ENCODE measurements around the gene CARD6.

GRCh38 chr5:40823459-40823858, 17.7 kb upstream of the CARD6 start:
- no peak for TF ChIP-seq SIN3A (conservative IDR thresholded peaks at IDR 0.05 in 1 of 2, IDR thresholded peaks at IDR 0.05 in 1 of 2; ENCODE audit: low read depth in 1 of 2, low read length in 2 of 2)
- TF ChIP-seq YY1 (IDR thresholded peaks at IDR 0.05; ENCODE audit: low read depth, low read length): no peak
- no peak for TF ChIP-seq CTCF (IDR thresholded peaks at IDR 0.05; ENCODE audit: control extremely low read depth in 1 of 3, insufficient read depth in 1 of 3, low read depth in 1 of 3, low read length in 3 of 3)
- TF ChIP-seq ATF3 (IDR thresholded peaks at IDR 0.05; ENCODE audit: insufficient read depth, low read depth, low read length): no peak
- TF ChIP-seq SIX5 (IDR thresholded peaks at IDR 0.05; ENCODE audit: low read depth, low read length): no peak
- TF ChIP-seq POLR2A (IDR thresholded peaks at IDR 0.05; ENCODE audit: control extremely low read depth in 1 of 2, low read depth in 2 of 2, low read length in 2 of 2): no peak
- no peak for TF ChIP-seq CHD2 (IDR thresholded peaks at IDR 0.05; ENCODE audit: low read length)
- no peak for TF ChIP-seq MAX (IDR thresholded peaks at IDR 0.05)
- TF ChIP-seq JUND (IDR thresholded peaks at IDR 0.05; ENCODE audit: low read length): no peak
- no peak for TF ChIP-seq RNF2 (IDR thresholded peaks at IDR 0.05; ENCODE audit: borderline replicate concordance, low read depth, low read length, missing control alignments, poor library complexity, severe bottlenecking)
- no peak for TF ChIP-seq SAP30 (IDR thresholded peaks at IDR 0.05; ENCODE audit: insufficient read depth, insufficient replicate concordance, low read length)

Data from H1 (cell line).